IMR-90 (cell line): Measurements from ENCODE around the gene IFNW1. TPM values are rescaled to one million over a fixed set of nuclear protein-coding genes. Genes with fewer than 3 reads are reported as not detected.

Source experiments
- ATAC-seq: fragments of 200-7000 bp; cut with Tn5 transposase; 2 replicates; pipeline ENCODE4 v1.9.1; 2020; ENCODE audit warnings: low read depth, mild to moderate bottlenecking, moderate library complexity
- BruUV-seq: library from RNA; stranded (reverse); fragments of 400-500 nt; replicated peaks from 2 replicates; lab custom pipeline; 2021; lab: Mats Ljungman, UMichigan
- CTCF ChIA-PET: fragments of 300-600 bp; formaldehyde crosslinking; extraction: SDS; loops from one replicate; lab custom pipeline; 2021; ENCODE audit warnings: antibody characterized with exemption; lab: Yijun Ruan, JAX
- POLR2A ChIA-PET: fragments of 300-600 bp; sonication (Branson Sonifier 250); formaldehyde crosslinking; loops from one replicate; lab custom pipeline; 2022; ENCODE audit warnings: antibody characterized with exemption; ENCODE audit not compliant: unreplicated experiment; lab: Charles Lee
- DNase-seq: peaks from one replicate; pipeline ENCODE4 v3.0.0; 2013
- H2AFZ ChIP-seq: replicated peaks from 2 replicates; pipeline ENCODE3; 2013; ENCODE audit warnings: low read length, mild to moderate bottlenecking; ENCODE audit not compliant: poor library complexity
- H2AK5ac ChIP-seq: 2 replicates; pipeline ENCODE4 v1.6.1; 2013; ENCODE audit warnings: low read depth, low read length, inconsistent platforms
- H2AK9ac ChIP-seq: replicated peaks from 2 replicates; pipeline ENCODE3; 2013; ENCODE audit warnings: mild to moderate bottlenecking, low read depth, low read length, moderate library complexity; ENCODE audit not compliant: poor library complexity
- H2BK120ac ChIP-seq: 2 replicates; pipeline ENCODE4 v1.6.1; 2013; ENCODE audit warnings: low read depth, low read length, inconsistent platforms
- H2BK15ac ChIP-seq: 3 replicates; pipeline ENCODE4 v1.6.1; 2013; ENCODE audit warnings: low read depth, low read length, inconsistent platforms
- H2BK20ac ChIP-seq: 2 replicates; pipeline ENCODE4 v1.6.1; 2013; ENCODE audit warnings: low read depth, mild to moderate bottlenecking, inconsistent platforms, low read length, moderate library complexity
- H2BK5ac ChIP-seq: 2 replicates; pipeline ENCODE4 v1.6.1; 2013; ENCODE audit warnings: mild to moderate bottlenecking, low read depth, low read length, inconsistent platforms; ENCODE audit not compliant: poor library complexity, severe bottlenecking
- H3K14ac ChIP-seq: replicated peaks from 2 replicates; pipeline ENCODE4 v1.6.1; 2013; ENCODE audit warnings: low read depth, low read length, inconsistent platforms
- H3K18ac ChIP-seq: 2 replicates; pipeline ENCODE4 v1.6.1; 2013; ENCODE audit warnings: low read depth, low read length, control low read depth
- H3K23ac ChIP-seq: 2 replicates; pipeline ENCODE4 v1.6.1; 2013; ENCODE audit warnings: low read depth, low read length, inconsistent platforms
- H3K27ac ChIP-seq: 2 replicates; pipeline ENCODE4 v1.5.1; 2013; ENCODE audit warnings: mild to moderate bottlenecking, control low read depth, low read length; ENCODE audit not compliant: insufficient read depth
- H3K27me3 ChIP-seq: 2 replicates; pipeline ENCODE4 v1.6.1; 2013; ENCODE audit warnings: low read length; ENCODE audit not compliant: control insufficient read depth, insufficient read depth
- H3K36me3 ChIP-seq: 2 replicates; pipeline ENCODE4 v1.6.1; 2013; ENCODE audit warnings: low read length, mixed read lengths; ENCODE audit not compliant: control insufficient read depth, insufficient read depth
- H3K4ac ChIP-seq: 2 replicates; pipeline ENCODE4 v1.6.1; 2013; ENCODE audit warnings: low read depth, low read length, inconsistent platforms
- H3K4me1 ChIP-seq: 2 replicates; pipeline ENCODE4 v1.6.1; 2013; ENCODE audit warnings: low read length, mixed read lengths; ENCODE audit not compliant: control insufficient read depth, insufficient read depth
- H3K4me2 ChIP-seq: 2 replicates; pipeline ENCODE4 v1.6.1; 2013; ENCODE audit warnings: low read depth, mild to moderate bottlenecking, control low read depth, low read length, moderate library complexity
- H3K4me3 ChIP-seq: 2 replicates; pipeline ENCODE4 v1.5.1; 2013; ENCODE audit warnings: low read depth, mild to moderate bottlenecking, control low read depth, low read length, moderate library complexity; ENCODE audit not compliant: insufficient read depth
- H3K56ac ChIP-seq: 2 replicates; pipeline ENCODE4 v1.6.1; 2013; ENCODE audit warnings: low read length, inconsistent platforms; ENCODE audit not compliant: insufficient read depth; ENCODE audit errors: extremely low read depth
- H3K79me1 ChIP-seq, 2 experiments: 2 replicates each; pipeline ENCODE4 v1.6.1; 2013; ENCODE audit warnings: low read length in 2 of 2, inconsistent platforms in 1 of 2, low read depth in 1 of 2
- H3K9ac ChIP-seq: 2 replicates; pipeline ENCODE4 v1.6.1; 2013; ENCODE audit warnings: low read depth, low read length, control low read depth
- H3K9me1 ChIP-seq: 2 replicates; pipeline ENCODE4 v1.6.1; 2013; ENCODE audit warnings: low read length, inconsistent platforms; ENCODE audit not compliant: insufficient read depth
- H3K9me3 ChIP-seq: 2 replicates; pipeline ENCODE4 v1.6.1; 2013; ENCODE audit warnings: low read length; ENCODE audit not compliant: control insufficient read depth, insufficient read depth
- H4K20me1 ChIP-seq: 2 replicates; pipeline ENCODE4 v1.6.1; 2013; ENCODE audit warnings: low read length, inconsistent platforms; ENCODE audit not compliant: insufficient read depth
- H4K5ac ChIP-seq: 2 replicates; pipeline ENCODE4 v1.6.1; 2013; ENCODE audit warnings: mild to moderate bottlenecking, low read depth, low read length, control low read depth
- H4K8ac ChIP-seq, 2 experiments: 2 replicates each; pipeline ENCODE4 v1.6.1; 2013; ENCODE audit warnings: low read depth in 2 of 2, low read length in 2 of 2, control low read depth in 1 of 2, inconsistent platforms in 1 of 2
- H4K91ac ChIP-seq: 2 replicates; pipeline ENCODE4 v1.6.1; 2013; ENCODE audit warnings: low read depth, low read length, inconsistent platforms; ENCODE audit not compliant: insufficient read depth
- BHLHE40 ChIP-seq: fragments of 150-350 bp; IDR thresholded peaks from 2 replicates; pipeline ENCODE4 v1.6.1; 2016; ENCODE audit warnings: mild to moderate bottlenecking, low read depth, low read length
- WGBS, 2 experiments: methylation state at CpG; one replicate each; pipeline versions ENCODE4 v1.1.5 to v1.1.7; 2013; ENCODE audit warnings: missing lambda C conversion rate in 2 of 2; ENCODE audit not compliant: insufficient read length in 1 of 2; ENCODE audit errors: extremely low coverage in 2 of 2; 5-methylcytosine and 5-hydroxymethylcytosine counted together
- dilution Hi-C: fragments of 300-500 bp; cut with HindIII; formaldehyde crosslinking; loops from one replicate; pipeline ENCODE4 v1.14.3; 2018; ENCODE audit warnings: low sequenced_read_pairs; ENCODE audit not compliant: unreplicated experiment
- in situ Hi-C: fragments of 300-500 bp; cut with MboI; formaldehyde crosslinking; loops from 3 replicates; pipeline ENCODE4 v1.14.3; 2019; ENCODE audit warnings: low sequenced_read_pairs, inconsistent platforms, mixed read lengths
- intact Hi-C: fragments of 100-400 bp; cut with micrococcal nuclease; formaldehyde crosslinking; loops from 2 replicates; pipeline ENCODE4 v1.10.0; 2022
- polyA plus RNA-seq, 3 experiments: library from polyadenylated mRNA; depleted of rRNA; stranded (reverse); fragments of >200 nt; gene quantifications; 2 replicates each; pipeline ENCODE4 v1.2.3, GENCODE V29; 2012; ENCODE audit warnings: low replicate concordance in 1 of 3
- total RNA-seq: library from RNA; depleted of rRNA; stranded (reverse); fragments of >200 nt; gene quantifications from 2 replicates; pipeline ENCODE4 v1.2.3, GENCODE V29; 2012

Gene IFNW1
- total and polyA plus RNA-seq, 2 of the 4 experiments (the other 2 are of a cell fraction) = not detected

DNA sequence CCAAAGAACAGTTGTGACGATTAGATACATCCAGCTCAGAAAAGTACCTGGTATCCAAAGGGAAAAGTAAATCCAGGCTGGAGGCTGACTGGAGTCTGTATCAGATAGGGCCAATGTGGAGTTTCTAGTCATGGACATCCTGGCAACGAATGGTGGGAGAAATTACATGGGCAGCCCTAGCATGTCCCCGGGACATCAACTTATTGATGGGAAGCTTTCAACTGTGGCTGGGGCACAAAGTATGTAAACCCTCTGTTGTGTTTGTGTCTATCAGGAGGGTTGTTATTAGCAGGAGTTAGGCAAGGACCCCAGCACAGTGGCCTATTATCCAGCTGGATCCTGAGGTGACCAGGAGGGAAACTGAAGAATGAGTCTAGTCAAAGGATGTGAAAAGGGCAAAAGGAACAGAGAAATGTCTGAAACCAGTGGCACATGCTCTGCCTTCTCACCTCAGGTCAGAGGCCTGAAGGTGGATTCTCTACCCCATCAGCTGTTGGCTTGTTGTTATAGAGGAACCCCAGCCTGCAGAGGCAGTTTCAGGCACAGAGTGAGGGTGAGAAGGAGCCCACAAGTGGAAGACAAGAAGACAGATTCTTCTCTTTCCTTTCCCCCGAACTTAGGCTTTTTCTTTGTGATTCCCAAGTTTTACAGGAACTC lies 19.9 kb downstream of the IFNW1 start:
- intact Hi-C loops = no loop called here
- DNase-seq = no peak
- no TSS peak for BruUV-seq

More for the DNA sequence above, 19.9 kb downstream of the IFNW1 start:
- Histone ChIP-seq H2AK9ac (no peak overlapping the region), H2BK5ac (no peak overlapping the region), H2BK120ac (no peak overlapping the region), H3K4me3 (no peak overlapping the region), H4K8ac (no peak overlapping the region), H3K79me1 (no peaks in the 10 kb centered on the region), H3K9me3 (no peaks in the 10 kb centered on the region), H2BK20ac (no peak overlapping the region), H3K23ac (no peak overlapping the region), H3K9ac (no peak overlapping the region), H3K56ac (no peak overlapping the region), H3K36me3 (no peaks in the 10 kb centered on the region), H2AFZ (no peak overlapping the region), H3K27ac (no peak overlapping the region), H2AK5ac (no peak overlapping the region), H4K5ac (no peak overlapping the region), H3K4ac (no peak overlapping the region), H2BK15ac (no peak overlapping the region), H3K18ac (no peak overlapping the region), H3K9me1 (no peaks in the 10 kb centered on the region), H3K27me3 (peaks cover 5% of the 10 kb centered on the region), H3K4me1 (no peaks in the 10 kb centered on the region), H3K14ac (no peak overlapping the region), H3K4me2 (no peak overlapping the region), H4K20me1 (no peaks in the 10 kb centered on the region), H4K91ac (no peak overlapping the region)
- in situ Hi-C loops (loop anchor here (25.0 kb wide), 1 partner anchor 934 kb away; no protein-coding TSS in a partner anchor), dilution Hi-C loops (no loop called here)
- no peak for ATAC-seq
- WGBS, 2 experiments = 0% methylated on average over 1 of the region's 4 CpGs; no CpG with 5 or more reads in 1 of the 2 experiments
- CTCF ChIA-PET = no interaction called here
- POLR2A ChIA-PET = no interaction called here
- TF ChIP-seq BHLHE40 = no peak
